HepG2 (cell line): ENCODE data around the gene SMCO4. TPM values are rescaled to one million over a fixed set of nuclear protein-coding genes. Genes with fewer than 3 reads are reported as not detected.

Experiments used
- CREM ChIP-seq, 2 experiments: sonication (generic) in 1 of 2; formaldehyde crosslinking in 1 of 2; IDR thresholded peaks; 2 replicates each; pipeline versions ENCODE4 v1.4.0 to v1.6.1; 2016 to 2020; ENCODE audit warnings: antibody characterized with exemption in 1 of 2, mild to moderate bottlenecking in 1 of 2, missing genetic modification reagents in 1 of 2
- HDAC1 ChIP-seq: sonication (generic); formaldehyde crosslinking; IDR thresholded peaks from 2 replicates; pipeline ENCODE4 v1.5.1; 2020; ENCODE audit warnings: mild to moderate bottlenecking, missing genetic modification reagents
- HMGA1 ChIP-seq: sonication (generic); formaldehyde crosslinking; conservative IDR thresholded peaks from 2 replicates; pipeline ENCODE4 v1.4.0; 2020; ENCODE audit warnings: missing genetic modification reagents
- HNF1B ChIP-seq: sonication (generic); formaldehyde crosslinking; IDR thresholded peaks from 2 replicates; pipeline ENCODE4 v1.5.1; 2020; ENCODE audit warnings: mild to moderate bottlenecking, moderate library complexity, missing genetic modification reagents
- HNF4A ChIP-seq: sonication (generic); formaldehyde crosslinking; IDR thresholded peaks from 2 replicates; pipeline ENCODE4 v1.4.0; 2020; ENCODE audit warnings: missing genetic modification reagents
- ISL2 ChIP-seq: sonication (generic); formaldehyde crosslinking; IDR thresholded peaks from 2 replicates; pipeline ENCODE4 v1.5.0; 2020; ENCODE audit warnings: missing genetic modification reagents
- JUND ChIP-seq: sonication (generic); formaldehyde crosslinking; IDR thresholded peaks from 2 replicates; pipeline ENCODE4 v1.8.0; 2022; ENCODE audit warnings: mild to moderate bottlenecking, missing genetic modification reagents
- KAT2B ChIP-seq: fragments of 150-350 bp; IDR thresholded peaks from 2 replicates; pipeline ENCODE4 v1.6.1; 2014; ENCODE audit warnings: low read depth, low read length, borderline replicate concordance
- KDM2A ChIP-seq: sonication (generic); formaldehyde crosslinking; IDR thresholded peaks from 2 replicates; pipeline ENCODE4 v1.4.0; 2020; ENCODE audit warnings: low read depth, missing genetic modification reagents, borderline replicate concordance
- MAF1 ChIP-seq: sonication (generic); formaldehyde crosslinking; IDR thresholded peaks from 2 replicates; pipeline ENCODE4 v1.5.0; 2020; ENCODE audit warnings: missing genetic modification reagents, borderline replicate concordance
- MBD4 ChIP-seq: IDR thresholded peaks from 2 replicates; pipeline ENCODE4 v1.6.1; 2012; ENCODE audit warnings: low read length, inconsistent platforms, borderline replicate concordance
- NCOR1 ChIP-seq: fragments of 200-600 bp; sonication (generic); IDR thresholded peaks from 2 replicates; pipeline ENCODE4 v1.7.0; 2017; ENCODE audit warnings: antibody characterized with exemption, low read length, borderline replicate concordance
- NR0B2 ChIP-seq: sonication (generic); formaldehyde crosslinking; IDR thresholded peaks from 2 replicates; pipeline ENCODE4 v1.4.0; 2020; ENCODE audit warnings: mild to moderate bottlenecking, missing genetic modification reagents
- NR2F2 ChIP-seq: IDR thresholded peaks from 2 replicates; pipeline ENCODE4 v1.6.1; 2012; ENCODE audit warnings: low read depth, inconsistent platforms, borderline replicate concordance
- NR2F6 ChIP-seq, 2 experiments: IDR thresholded peaks; 2 replicates each; pipeline ENCODE4 v1.6.1; 2016; ENCODE audit warnings: antibody characterized with exemption in 1 of 2, mild to moderate bottlenecking in 1 of 2
- PAF1 ChIP-seq: IDR thresholded peaks from 2 replicates; pipeline ENCODE4 v1.6.1; 2016; ENCODE audit warnings: missing genetic modification reagents, missing compliant biosample characterization
- SKIL ChIP-seq: sonication (generic); formaldehyde crosslinking; IDR thresholded peaks from 2 replicates; pipeline ENCODE4 v1.8.0; 2022; ENCODE audit warnings: missing genetic modification reagents, mild to moderate bottlenecking, moderate library complexity, borderline replicate concordance
- THYN1 ChIP-seq: sonication (generic); formaldehyde crosslinking; IDR thresholded peaks from 2 replicates; pipeline ENCODE4 v1.8.1; 2023; ENCODE audit warnings: low read depth, mild to moderate bottlenecking, moderate library complexity, missing genetic modification reagents, borderline replicate concordance
- TRIM24 ChIP-seq: sonication (generic); formaldehyde crosslinking; IDR thresholded peaks from 2 replicates; pipeline ENCODE4 v1.8.0; 2022; ENCODE audit warnings: mild to moderate bottlenecking, missing genetic modification reagents
- ZNF121 ChIP-seq: sonication (generic); formaldehyde crosslinking; IDR thresholded peaks from 2 replicates; pipeline ENCODE4 v1.5.0; 2020; ENCODE audit warnings: mild to moderate bottlenecking, missing genetic modification reagents
- ZNF143 ChIP-seq: sonication (generic); formaldehyde crosslinking; IDR thresholded peaks from 2 replicates; pipeline ENCODE4 v1.4.0; 2020; ENCODE audit warnings: missing genetic modification reagents
- ZNF329 ChIP-seq: sonication (generic); formaldehyde crosslinking; IDR thresholded peaks from 2 replicates; pipeline ENCODE4 v1.9.0; 2021; ENCODE audit warnings: low read depth, mild to moderate bottlenecking, missing genetic modification reagents
- ZNF331 ChIP-seq: sonication (generic); formaldehyde crosslinking; IDR thresholded peaks from 2 replicates; pipeline ENCODE4 v1.4.0; 2020; ENCODE audit warnings: missing genetic modification reagents
- ZNF556 ChIP-seq: sonication (generic); formaldehyde crosslinking; IDR thresholded peaks from 2 replicates; pipeline ENCODE4 v1.4.0; 2020; ENCODE audit warnings: mild to moderate bottlenecking, missing genetic modification reagents, borderline replicate concordance
- ZNF619 ChIP-seq: sonication (generic); formaldehyde crosslinking; IDR thresholded peaks from 2 replicates; pipeline ENCODE4 v1.4.0; 2020; ENCODE audit warnings: mild to moderate bottlenecking, missing genetic modification reagents
- ZNF740 ChIP-seq: sonication (generic); formaldehyde crosslinking; IDR thresholded peaks from 2 replicates; pipeline ENCODE4 v1.4.0; 2020; ENCODE audit warnings: missing genetic modification reagents
- polyA plus RNA-seq, 8 experiments: library from polyadenylated mRNA; depleted of rRNA in 3 of 8; stranded (reverse) in 7 of 8; unstranded in 1 of 8; fragments of >200 nt; fragmentation: Illumina TruSeq in 4 of 8; extraction: Trizol in 4 of 8; gene quantifications; 2 replicates each; pipeline versions ENCODE4 v1.2.1 to v1.2.3, GENCODE V29; 2011 to 2016; ENCODE audit warnings: low read depth in 4 of 8, missing spikeins in 1 of 8, mixed read lengths in 1 of 8; ENCODE audit not compliant: insufficient read depth in 1 of 8
- total RNA-seq, 5 experiments: library from RNA; depleted of rRNA; stranded (reverse); fragments of >200 nt; fragmentation: Illumina TruSeq; extraction: Trizol; gene quantifications; 2 replicates each; pipeline ENCODE4 v1.2.3, GENCODE V29; 2016; ENCODE audit warnings: low read depth in 1 of 5

SMCO4 gene
- total and polyA plus RNA-seq, 2 of the 13 experiments (the other 11 are each of a cell fraction or from before 2014, with no cell fraction given) = 10.6 to 28.5 TPM

GRCh38 chr11:93570759-93571413 is 27.7 kb upstream of the SMCO4 start (continued):
- TF ChIP-seq ZNF619 (no peak), PAF1 (CRISPR knock-in tag) (no peak), HNF4A (CRISPR knock-in tag) (peak; percentile 98), ZNF121 (CRISPR knock-in tag) (no peak), HDAC1 (CRISPR knock-in tag) (peak; percentile 76), ZNF143 (no peak), MAF1 (CRISPR knock-in tag) (no peak), MBD4 (no peak), ISL2 (CRISPR knock-in tag) (peak; percentile 73; the same call in 1 of the 2 replicates), NCOR1 (peak; percentile 97), NR0B2 (CRISPR knock-in tag) (no peak), TRIM24 (CRISPR knock-in tag) (no peak), HNF1B (no peak), SKIL (no peak), ZNF556 (CRISPR knock-in tag) (no peak), NR2F6 (IDR thresholded peaks at IDR 0.05) (0 out of 2 replicates have a peak, but pooled peaks have one; percentile 10), NR2F6 (CRISPR knock-in tag; IDR thresholded peaks at IDR 0.05) (peak; percentile 53), NR2F2 (0 out of 2 replicates have a peak, but pooled peaks have one; percentile 36), ZNF740 (CRISPR knock-in tag) (no peak), JUND (CRISPR knock-in tag) (peak; percentile 79; the same call in 1 of the 2 replicates), ZNF329 (CRISPR knock-in tag) (no peak), THYN1 (no peak), KDM2A (CRISPR knock-in tag) (peak; percentile 32; the same call in 1 of the 2 replicates), HMGA1 (CRISPR knock-in tag) (no peak), KAT2B (no peak), CREM (IDR thresholded peaks at IDR 0.05) (peak; percentile 75), CREM (CRISPR knock-in tag; IDR thresholded peaks at IDR 0.05) (no peak), ZNF331 (CRISPR knock-in tag) (peak; percentile 81)
